Immature natural killer cell (primary cell): ENCODE measurements around the gene EPC1. TPM values are rescaled to one million over a fixed set of nuclear protein-coding genes. Genes with fewer than 3 reads are reported as not detected.
"Not testable (repeated sequence)": the region's sequence is repeated elsewhere in the genome, so short reads cannot be mapped to it uniquely, and the experiment has no call there.

Experiments
- DNase-seq, 3 donors: peaks; one replicate each; pipeline ENCODE4 v3.0.0; 2022; ENCODE audit warnings: mixed read lengths in 1 of 3
- H3K27ac Mint-ChIP-seq, 6 donors: one replicate each; pipeline ENCODE4 v1.8.0; 2020; ENCODE audit warnings: mixed read lengths in 6 of 6, mild to moderate bottlenecking in 5 of 6, inconsistent platforms in 4 of 6, moderate library complexity in 3 of 6
- H3K27me3 Mint-ChIP-seq, 3 donors: one replicate each; pipeline ENCODE4 v1.8.0; 2020 to 2021; ENCODE audit warnings: low read depth in 3 of 3, mild to moderate bottlenecking in 3 of 3, mixed read lengths in 3 of 3, moderate library complexity in 3 of 3, inconsistent platforms in 1 of 3
- H3K36me3 Mint-ChIP-seq, 3 donors: one replicate each; pipeline ENCODE4 v1.8.0; 2020; ENCODE audit warnings: mixed read lengths in 3 of 3, inconsistent platforms in 2 of 3, mild to moderate bottlenecking in 2 of 3
- H3K4me1 Mint-ChIP-seq, 2 donors: one replicate each; pipeline ENCODE4 v1.8.0; 2020; ENCODE audit warnings: inconsistent platforms in 2 of 2, mild to moderate bottlenecking in 2 of 2, mixed read lengths in 2 of 2, moderate library complexity in 1 of 2
- H3K4me3 Mint-ChIP-seq, 5 donors: one replicate each; pipeline ENCODE4 v1.8.0; 2020; ENCODE audit warnings: mild to moderate bottlenecking in 5 of 5, mixed read lengths in 5 of 5, inconsistent platforms in 3 of 5, moderate library complexity in 3 of 5
- H3K9me3 Mint-ChIP-seq, 6 donors: one replicate each; pipeline ENCODE4 v1.8.0; 2020; ENCODE audit warnings: mild to moderate bottlenecking in 6 of 6, mixed read lengths in 6 of 6, inconsistent platforms in 4 of 6, moderate library complexity in 3 of 6
- polyA plus RNA-seq, 3 donors: library from polyadenylated mRNA; unstranded; fragments of 300-500 nt; fragmentation: Illumina TruSeq; gene quantifications; one replicate each; pipeline ENCODE4 v1.2.3, GENCODE V29; 2021

EPC1 gene
- polyA plus RNA-seq, 3 donors from 2014 or later: 43.1 to 63.4 (median 50.5) TPM

- not testable (repeated sequence) for H3K4me1 Mint-ChIP-seq, H3K27me3 Mint-ChIP-seq, DNase-seq, H3K36me3 Mint-ChIP-seq, H3K4me3 Mint-ChIP-seq, H3K27ac Mint-ChIP-seq
- H3K9me3 Mint-ChIP-seq: peaks cover 5 to 17% (median 12%) of the 10 kb centered on the region in 6 donors
Measured at GRCh38 chr10:32222376-32222775, 124.6 kb downstream of the EPC1 start.

- not testable (repeated sequence) for H3K36me3 Mint-ChIP-seq, H3K4me1 Mint-ChIP-seq, H3K27ac Mint-ChIP-seq, H3K4me3 Mint-ChIP-seq, H3K27me3 Mint-ChIP-seq, DNase-seq
- H3K9me3 Mint-ChIP-seq: peaks cover 5 to 17% (median 12%) of the 10 kb centered on the region in 6 donors
Measured at GRCh38 chr10:32219156-32219555, 127.8 kb downstream of the EPC1 start.

- H3K27me3 Mint-ChIP-seq, H3K27ac Mint-ChIP-seq: not testable (repeated sequence)
Measured at GRCh38 chr10:32218206-32219044, 128.5 kb downstream of the EPC1 start.

More at GRCh38 chr10:32218206-32219044, 128.5 kb downstream of the EPC1 start:
- H3K4me1 Mint-ChIP-seq, H3K4me3 Mint-ChIP-seq, DNase-seq, H3K36me3 Mint-ChIP-seq: not testable (repeated sequence)
- H3K9me3 Mint-ChIP-seq: peaks cover 5 to 17% (median 12%) of the 10 kb centered on the region in 6 donors

Other genes starting within 250 kb of the EPC1 start
- 10 to 100 TPM in 1 of 3 donors, 1 to 10 TPM in 2; 2.1 to 17.3 (median 8.9) TPM for gene CCDC7, start 99.0 kb upstream of the EPC1 start, polyA plus RNA-seq